ENCODE data around the gene SCNM1. TPM values are rescaled to one million over a fixed set of nuclear protein-coding genes. Genes with fewer than 3 reads are reported as not detected.
A peak's percentile ranks its signal among the peaks of the same experiment; 100 is the strongest.
"Not testable (repeated sequence)": the region's sequence is repeated elsewhere in the genome, so short reads cannot be mapped to it uniquely, and the experiment has no call there.

The SCNM1 gene
- total and polyA plus RNA-seq, 2 donors, result 63.8 to 75.2 TPM

GRCh38 chr1:151175863-151176262 lies 9.9 kb downstream of the SCNM1 start, which contains the start of gene TMOD4:
TSS of gene TMOD4 (minus strand) at chr1:151175981. CDS start at chr1:151174875, 1,106 bp downstream.
- H3K4me1 ChIP-seq (ENCODE audit: control insufficient read depth in 2 of 2, insufficient read depth in 2 of 2, low read length in 2 of 2), result no peaks in the 10 kb centered on the region
- no peaks in the 10 kb centered on the region for H3K27me3 ChIP-seq (ENCODE audit: control insufficient read depth in 2 of 2, insufficient read depth in 1 of 2, low read length in 1 of 2)
- H3K9me3 ChIP-seq (ENCODE audit: control insufficient read depth in 2 of 2, insufficient read depth in 1 of 2, low read length in 1 of 2), result no peaks in the 10 kb centered on the region
- peak in 1 of 9 donors; percentile 25 for DNase-seq (ENCODE audit: low read depth in 6 of 9, low spot score in 9 of 9)
- no peak within 1 kb of the TSS for H3K27ac ChIP-seq (ENCODE audit: low read depth in 1 of 2, low read length in 1 of 2)
- no peak within 1 kb of the TSS for H3K4me3 ChIP-seq (ENCODE audit: low read length in 2 of 2)
- WGBS, result 72% methylated on average over 4 of the region's 4 CpGs
- H3K36me3 ChIP-seq (ENCODE audit: control insufficient read depth in 2 of 2, insufficient read depth in 2 of 2, low read length in 1 of 2), result peaks cover 70 to 74% of the 10 kb centered on the region in 2 donors

GRCh38 chr1:151176514-151177045 lies 10.6 kb downstream of the SCNM1 start:
- DNase-seq (ENCODE audit: low read depth in 6 of 9, low spot score in 9 of 9), result no peak
- 98% methylated on average over 17 of the region's 17 CpGs for WGBS
- Histone ChIP-seq H3K4me1 (ENCODE audit: control insufficient read depth in 2 of 2, insufficient read depth in 2 of 2, low read length in 2 of 2) (no peaks in the 10 kb centered on the region), H3K36me3 (ENCODE audit: control insufficient read depth in 2 of 2, insufficient read depth in 2 of 2, low read length in 1 of 2) (peaks cover 73 to 76% of the 10 kb centered on the region in 2 donors), H3K27ac (ENCODE audit: low read depth in 1 of 2, low read length in 1 of 2) (no peak overlapping the region), H3K27me3 (ENCODE audit: control insufficient read depth in 2 of 2, insufficient read depth in 1 of 2, low read length in 1 of 2) (no peaks in the 10 kb centered on the region), H3K4me3 (ENCODE audit: low read length in 2 of 2) (no peak overlapping the region), H3K9me3 (ENCODE audit: control insufficient read depth in 2 of 2, insufficient read depth in 1 of 2, low read length in 1 of 2) (no peaks in the 10 kb centered on the region)

GRCh38 chr1:151184211-151184610 lies 18.3 kb downstream of the SCNM1 start:
- no peaks in the 10 kb centered on the region for H3K9me3 ChIP-seq (ENCODE audit: control insufficient read depth in 2 of 2, insufficient read depth in 1 of 2, low read length in 1 of 2)
- WGBS, result 98% methylated on average over 10 of the region's 10 CpGs
- peaks cover 9 to 10% of the 10 kb centered on the region in 2 donors for H3K4me1 ChIP-seq (ENCODE audit: control insufficient read depth in 2 of 2, insufficient read depth in 2 of 2, low read length in 2 of 2)
- DNase-seq (ENCODE audit: low read depth in 6 of 9, low spot score in 9 of 9), result no peak
- no peak overlapping the region for H3K27ac ChIP-seq (ENCODE audit: low read depth in 1 of 2, low read length in 1 of 2)
- H3K4me3 ChIP-seq (ENCODE audit: low read length in 2 of 2), result no peak overlapping the region
- H3K36me3 ChIP-seq (ENCODE audit: control insufficient read depth in 2 of 2, insufficient read depth in 2 of 2, low read length in 1 of 2), result peaks cover 42 to 59% of the 10 kb centered on the region in 2 donors
- H3K27me3 ChIP-seq (ENCODE audit: control insufficient read depth in 2 of 2, insufficient read depth in 1 of 2, low read length in 1 of 2), result no peaks in the 10 kb centered on the region

DNA sequence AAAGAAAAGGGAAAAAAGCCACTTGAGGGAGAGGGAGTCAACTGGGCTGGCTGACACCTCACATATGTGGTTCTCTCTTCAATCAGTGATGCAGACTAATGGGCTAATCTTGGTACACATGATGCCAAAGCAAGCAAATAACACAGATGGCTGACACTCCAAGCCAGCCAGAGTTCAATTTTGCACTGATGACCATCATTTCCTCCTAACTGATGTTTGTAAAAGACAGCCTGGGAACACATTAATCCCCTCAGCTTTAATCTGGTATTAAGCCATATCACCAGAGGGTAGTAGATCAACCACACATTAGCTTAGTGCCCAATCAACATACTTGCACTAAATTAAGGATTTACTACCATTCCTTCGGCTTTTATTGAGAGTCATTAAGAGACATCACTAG lies 21.3 kb downstream of the SCNM1 start:
- Histone ChIP-seq H3K36me3 (ENCODE audit: control insufficient read depth in 2 of 2, insufficient read depth in 2 of 2, low read length in 1 of 2) (peaks cover 19 to 33% of the 10 kb centered on the region in 2 donors), H3K27me3 (ENCODE audit: control insufficient read depth in 2 of 2, insufficient read depth in 1 of 2, low read length in 1 of 2) (no peaks in the 10 kb centered on the region), H3K4me1 (ENCODE audit: control insufficient read depth in 2 of 2, insufficient read depth in 2 of 2, low read length in 2 of 2) (peaks cover 10 to 16% of the 10 kb centered on the region in 2 donors), H3K9me3 (ENCODE audit: control insufficient read depth in 2 of 2, insufficient read depth in 1 of 2, low read length in 1 of 2) (no peaks in the 10 kb centered on the region), H3K4me3 (ENCODE audit: low read length in 2 of 2) (no peak overlapping the region), H3K27ac (ENCODE audit: low read depth in 1 of 2, low read length in 1 of 2) (no peak overlapping the region)
- WGBS, result 100% methylated on average over 1 of the region's 1 CpG
- DNase-seq (ENCODE audit: low read depth in 6 of 9, low spot score in 9 of 9), result no peak

- not testable (repeated sequence) for H3K27ac ChIP-seq (ENCODE audit: low read depth in 1 of 2, low read length in 1 of 2); H3K9me3 ChIP-seq (ENCODE audit: control insufficient read depth in 2 of 2, insufficient read depth in 1 of 2, low read length in 1 of 2); DNase-seq (ENCODE audit: low read depth in 6 of 9, low spot score in 9 of 9); H3K27me3 ChIP-seq (ENCODE audit: control insufficient read depth in 2 of 2, insufficient read depth in 1 of 2, low read length in 1 of 2)
- H3K4me1 ChIP-seq (ENCODE audit: control insufficient read depth in 2 of 2, insufficient read depth in 2 of 2, low read length in 2 of 2), result peaks cover 10 to 16% of the 10 kb centered on the region in 2 donors
- peak overlapping the region; percentile 51 to 83 for H3K4me3 ChIP-seq (ENCODE audit: low read length in 2 of 2)
- WGBS, result 93% methylated on average over 8 of the region's 8 CpGs
- H3K36me3 ChIP-seq (ENCODE audit: control insufficient read depth in 2 of 2, insufficient read depth in 2 of 2, low read length in 1 of 2), result peaks cover 14 to 20% of the 10 kb centered on the region in 2 donors
These were observed 22.7 kb downstream of the SCNM1 start for GRCh38 chr1:151188667-151189066.

- Histone ChIP-seq H3K4me3 (ENCODE audit: low read length in 2 of 2) (peak within 1 kb of the TSS; percentile 51 to 83), H3K9me3 (ENCODE audit: control insufficient read depth in 2 of 2, insufficient read depth in 1 of 2, low read length in 1 of 2) (no peaks in the 10 kb centered on the region), H3K36me3 (ENCODE audit: control insufficient read depth in 2 of 2, insufficient read depth in 2 of 2, low read length in 1 of 2) (peaks cover 9 to 11% of the 10 kb centered on the region in 2 donors), H3K27ac (ENCODE audit: low read depth in 1 of 2, low read length in 1 of 2) (peak within 1 kb of the TSS; percentile 77 to 91), H3K4me1 (ENCODE audit: control insufficient read depth in 2 of 2, insufficient read depth in 2 of 2, low read length in 2 of 2) (peaks cover 10 to 16% of the 10 kb centered on the region in 2 donors), H3K27me3 (ENCODE audit: control insufficient read depth in 2 of 2, insufficient read depth in 1 of 2, low read length in 1 of 2) (peaks cover 2 to 5% of the 10 kb centered on the region in 2 donors)
- WGBS, result under 1% methylated on average over 42 of the region's 42 CpGs
- peak; percentile 79 to 95 (median 88) for DNase-seq (ENCODE audit: low read depth in 6 of 9, low spot score in 9 of 9)
These were observed 23.9 kb downstream of the SCNM1 start, which contains the start of gene VPS72 for GRCh38 chr1:151189637-151190445. TSS of gene VPS72 (minus strand) at chr1:151190197. CDS start at chr1:151190121, 76 bp downstream.

- WGBS, result 88% methylated on average over 7 of the region's 7 CpGs
These were observed 26.1 kb downstream of the SCNM1 start for GRCh38 chr1:151192047-151192446.

DNA sequence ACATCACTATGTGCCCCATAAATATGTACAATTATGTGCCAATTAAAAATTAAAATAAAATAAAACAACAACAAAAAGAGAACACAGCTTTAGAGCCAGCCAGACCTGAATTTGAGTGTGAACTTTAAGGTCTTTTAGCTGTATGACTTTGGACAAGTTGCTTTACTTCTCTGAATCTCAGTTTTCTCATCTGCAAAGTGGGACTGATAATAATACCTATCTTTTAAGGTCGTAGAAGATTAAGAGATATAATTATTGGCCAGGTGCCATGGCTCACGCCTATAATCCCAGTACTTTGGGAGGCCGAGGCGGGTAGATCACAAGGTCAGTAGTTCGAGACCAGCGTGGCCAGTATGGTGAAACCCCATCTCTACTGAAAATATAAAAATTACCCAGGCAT lies 27.4 kb downstream of the SCNM1 start:
- no peak for DNase-seq (ENCODE audit: low read depth in 6 of 9, low spot score in 9 of 9)
- 88% methylated on average over 6 of the region's 6 CpGs for WGBS

More at GRCh38 chr1:151192047-151192446, 26.1 kb downstream of the SCNM1 start:
- no peaks in the 10 kb centered on the region for H3K9me3 ChIP-seq (ENCODE audit: control insufficient read depth in 2 of 2, insufficient read depth in 1 of 2, low read length in 1 of 2)
- H3K4me3 ChIP-seq (ENCODE audit: low read length in 2 of 2), result no peak overlapping the region
- H3K27me3 ChIP-seq (ENCODE audit: control insufficient read depth in 2 of 2, insufficient read depth in 1 of 2, low read length in 1 of 2), result peaks cover 2 to 5% of the 10 kb centered on the region in 2 donors
- H3K27ac ChIP-seq (ENCODE audit: low read depth in 1 of 2, low read length in 1 of 2), result no peak overlapping the region
- peaks cover 10 to 18% of the 10 kb centered on the region in 2 donors for H3K4me1 ChIP-seq (ENCODE audit: control insufficient read depth in 2 of 2, insufficient read depth in 2 of 2, low read length in 2 of 2)
- DNase-seq (ENCODE audit: low read depth in 6 of 9, low spot score in 9 of 9), result no peak
- H3K36me3 ChIP-seq (ENCODE audit: control insufficient read depth in 2 of 2, insufficient read depth in 2 of 2, low read length in 1 of 2), result no peaks in the 10 kb centered on the region

DNA sequence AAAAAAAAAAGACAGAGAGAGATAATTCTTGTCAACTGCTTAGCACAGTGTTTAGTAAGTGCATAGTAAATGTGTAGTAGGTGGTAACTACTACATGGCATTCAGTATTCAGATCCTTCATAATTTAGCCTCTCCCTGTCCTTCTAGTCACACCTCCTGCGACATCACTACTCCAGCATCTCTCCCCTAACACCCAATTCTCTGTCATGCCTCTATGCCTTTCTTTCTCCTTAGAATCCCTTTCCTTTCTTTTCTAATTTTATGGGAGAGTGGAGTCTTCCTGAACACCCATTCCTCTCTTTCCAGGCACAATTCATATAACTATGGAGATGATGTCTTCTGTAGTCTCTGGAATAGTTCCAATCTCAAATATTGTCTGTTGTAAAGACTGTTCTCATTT lies 27.9 kb downstream of the SCNM1 start:
- DNase-seq (ENCODE audit: low read depth in 6 of 9, low spot score in 9 of 9), result no peak
- Histone ChIP-seq H3K4me3 (ENCODE audit: low read length in 2 of 2) (no peak overlapping the region), H3K36me3 (ENCODE audit: control insufficient read depth in 2 of 2, insufficient read depth in 2 of 2, low read length in 1 of 2) (no peaks in the 10 kb centered on the region), H3K9me3 (ENCODE audit: control insufficient read depth in 2 of 2, insufficient read depth in 1 of 2, low read length in 1 of 2) (no peaks in the 10 kb centered on the region), H3K4me1 (ENCODE audit: control insufficient read depth in 2 of 2, insufficient read depth in 2 of 2, low read length in 2 of 2) (peaks cover 4 to 17% of the 10 kb centered on the region in 2 donors), H3K27me3 (ENCODE audit: control insufficient read depth in 2 of 2, insufficient read depth in 1 of 2, low read length in 1 of 2) (peaks cover 2 to 5% of the 10 kb centered on the region in 2 donors), H3K27ac (ENCODE audit: low read depth in 1 of 2, low read length in 1 of 2) (no peak overlapping the region)
- WGBS, result 90% methylated on average over 1 of the region's 1 CpG

More for the DNA sequence above, 27.4 kb downstream of the SCNM1 start:
- Histone ChIP-seq H3K4me1 (ENCODE audit: control insufficient read depth in 2 of 2, insufficient read depth in 2 of 2, low read length in 2 of 2) (peaks cover 10 to 23% of the 10 kb centered on the region in 2 donors), H3K4me3 (ENCODE audit: low read length in 2 of 2) (no peak overlapping the region), H3K36me3 (ENCODE audit: control insufficient read depth in 2 of 2, insufficient read depth in 2 of 2, low read length in 1 of 2) (no peaks in the 10 kb centered on the region), H3K27ac (ENCODE audit: low read depth in 1 of 2, low read length in 1 of 2) (no peak overlapping the region), H3K9me3 (ENCODE audit: control insufficient read depth in 2 of 2, insufficient read depth in 1 of 2, low read length in 1 of 2) (no peaks in the 10 kb centered on the region), H3K27me3 (ENCODE audit: control insufficient read depth in 2 of 2, insufficient read depth in 1 of 2, low read length in 1 of 2) (peaks cover 2 to 5% of the 10 kb centered on the region in 2 donors)
